ENCODE data around the gene KRTCAP2.

DNA sequence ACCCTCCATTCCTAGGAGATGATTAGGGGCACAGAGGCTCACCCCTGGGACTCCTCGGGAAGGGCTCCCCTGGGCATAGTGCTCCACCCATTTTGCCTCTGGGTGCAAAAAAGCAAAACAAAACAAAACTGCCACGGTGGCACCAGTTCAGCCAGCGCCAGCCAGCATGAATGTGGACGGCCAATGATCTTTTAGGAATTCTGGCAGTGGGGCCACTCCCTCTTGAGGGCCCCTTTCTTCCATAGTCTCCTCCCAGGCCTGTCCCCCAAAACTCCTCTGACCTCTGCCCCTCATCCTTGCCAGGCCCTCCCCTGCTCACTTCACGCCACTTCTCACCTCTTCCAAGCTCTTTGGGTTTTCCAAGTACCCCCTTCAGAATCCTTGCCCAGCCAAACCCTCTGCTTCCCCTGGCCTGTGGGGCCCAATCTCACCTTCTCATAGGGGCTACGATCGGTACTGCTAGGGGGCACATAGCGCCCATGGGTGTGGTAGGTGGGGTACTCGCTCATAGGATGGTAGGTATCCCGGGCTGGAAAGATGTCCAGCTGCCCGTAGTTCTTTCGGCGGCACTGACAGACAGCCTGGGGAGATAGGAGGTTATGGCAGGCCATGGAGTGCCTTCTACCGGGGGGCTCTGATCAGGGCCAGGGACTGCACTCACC is 13.8 kb upstream of the KRTCAP2 start:
- TF ChIP-seq CTCF (IDR thresholded peaks at IDR 0.05) (no peak), POLR2A (IDR thresholded peaks at IDR 0.05) (no peak)
